ENCODE results near the gene RUNX2.

The RUNX2 gene

GRCh38 chr6:45617441-45617840 is 289.3 kb downstream of the RUNX2 start:
- no peak for DNase-seq (ENCODE audit: low read depth in 2 of 2)

DNA sequence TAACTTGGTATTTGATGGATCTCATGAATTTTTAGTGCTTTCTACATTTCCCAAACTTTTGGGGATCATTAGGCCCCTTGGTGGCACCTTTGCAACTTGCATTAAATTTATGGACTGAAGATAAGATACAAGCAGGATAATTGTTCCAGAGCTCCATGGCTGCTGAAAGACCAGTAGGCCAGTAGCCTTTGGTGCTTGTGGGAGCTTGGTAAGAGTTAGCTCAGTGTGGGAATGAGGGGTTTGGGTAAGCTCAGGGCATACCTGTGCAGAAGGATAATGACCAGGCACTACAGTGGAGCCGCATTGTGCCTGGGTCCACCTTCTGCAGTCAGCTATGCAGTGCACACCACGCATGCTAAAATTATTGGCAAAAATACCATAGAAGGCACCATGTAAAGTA is 290.1 kb downstream of the RUNX2 start:
- DNase-seq (ENCODE audit: low read depth in 2 of 2), result no peak

- DNase-seq (ENCODE audit: low read depth in 2 of 2), result no peak
These were observed 291.2 kb downstream of the RUNX2 start for GRCh38 chr6:45619211-45619760.

DNA sequence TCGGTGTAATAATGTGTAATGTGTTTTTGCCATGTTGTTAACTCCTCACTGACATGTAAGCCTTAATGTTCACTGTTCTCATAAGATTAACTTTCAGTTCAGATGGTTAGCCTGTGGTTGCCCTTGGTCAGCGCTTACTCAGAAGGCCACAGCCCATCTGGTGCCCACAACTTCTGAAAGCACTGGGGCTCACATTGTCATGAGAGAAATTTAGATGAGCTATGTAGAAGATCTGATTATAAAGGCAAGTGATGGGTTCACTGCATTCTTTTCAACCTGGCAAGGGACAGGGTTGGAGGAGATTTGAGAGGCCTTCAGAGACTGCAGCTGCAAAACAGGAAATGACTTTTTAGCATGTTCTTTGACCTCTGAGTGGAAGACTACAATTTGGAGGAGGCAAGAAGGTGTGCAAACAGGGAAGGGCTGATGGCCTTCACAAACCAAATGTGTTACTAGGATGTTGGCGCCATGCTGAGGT is 291.9 kb downstream of the RUNX2 start:
- no peak for DNase-seq (ENCODE audit: low read depth in 2 of 2)

GRCh38 chr6:45624228-45624627 is 296.1 kb downstream of the RUNX2 start:
- DNase-seq (ENCODE audit: low read depth in 2 of 2), result no peak

DNA sequence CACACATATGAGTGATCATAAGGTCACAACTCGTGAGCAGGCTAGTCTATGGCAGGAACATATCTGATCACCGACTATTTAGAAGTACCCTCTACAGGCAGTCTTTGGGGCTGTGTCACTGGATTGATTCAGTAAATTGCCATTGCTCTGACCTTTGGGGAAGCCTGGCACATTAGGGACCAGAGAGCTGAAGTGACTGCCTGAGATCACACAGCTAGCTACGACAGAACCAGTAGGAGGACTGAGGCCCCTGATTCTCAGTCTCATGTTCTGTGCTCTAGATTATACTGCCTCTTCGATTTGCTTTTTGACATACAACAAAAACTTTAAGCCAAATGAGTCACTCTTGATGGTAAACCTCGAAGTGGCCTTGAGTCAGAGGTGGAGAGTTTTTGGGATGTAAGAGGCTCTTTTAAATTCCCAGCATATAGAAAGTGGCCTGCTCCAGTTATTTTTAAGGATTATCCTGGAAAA is 297.1 kb downstream of the RUNX2 start:
- no peak for DNase-seq (ENCODE audit: low read depth in 2 of 2)

DNA sequence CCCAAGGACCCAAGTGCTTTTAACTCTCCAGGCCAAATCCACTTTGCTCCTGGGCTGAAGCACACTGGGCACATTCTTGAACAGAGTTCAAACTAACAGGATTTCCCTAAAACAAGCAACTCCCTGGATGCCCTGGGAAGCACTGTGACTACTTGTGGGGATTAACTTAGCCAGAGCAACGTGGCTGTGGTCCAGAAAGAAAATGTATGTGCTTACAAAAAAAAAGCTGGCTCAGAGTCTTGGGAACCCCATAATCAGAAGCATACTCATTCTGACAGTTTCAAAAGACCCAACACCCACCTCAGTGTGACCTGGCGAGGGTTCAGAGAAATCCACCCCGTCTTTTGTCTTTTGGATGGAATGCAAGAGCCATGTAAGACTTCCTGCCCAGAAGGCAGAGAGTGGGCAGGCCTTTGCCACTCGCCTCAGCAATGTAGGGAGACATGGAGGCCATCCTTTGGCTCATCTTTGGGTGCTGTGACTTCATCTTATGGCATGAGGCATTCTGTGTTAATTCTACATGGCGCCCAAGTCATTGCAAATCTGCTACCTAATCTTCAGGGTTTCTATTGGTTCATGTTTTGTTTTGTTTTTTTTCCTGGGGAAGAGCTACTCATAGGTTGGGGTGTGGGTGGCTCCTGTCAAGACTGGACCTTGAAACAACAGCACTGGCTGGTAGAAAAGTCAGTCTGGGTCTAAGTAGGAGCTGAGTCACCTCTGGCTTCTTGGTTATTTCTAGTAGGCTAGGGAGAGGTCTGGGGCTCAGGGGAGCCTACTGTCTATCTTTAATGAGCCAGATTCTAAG is 298.2 kb downstream of the RUNX2 start:
- no peak for DNase-seq (ENCODE audit: low read depth in 2 of 2)

- no peak for DNase-seq (ENCODE audit: low read depth in 2 of 2)
These were observed 302.2 kb downstream of the RUNX2 start for GRCh38 chr6:45630314-45630713.

DNA sequence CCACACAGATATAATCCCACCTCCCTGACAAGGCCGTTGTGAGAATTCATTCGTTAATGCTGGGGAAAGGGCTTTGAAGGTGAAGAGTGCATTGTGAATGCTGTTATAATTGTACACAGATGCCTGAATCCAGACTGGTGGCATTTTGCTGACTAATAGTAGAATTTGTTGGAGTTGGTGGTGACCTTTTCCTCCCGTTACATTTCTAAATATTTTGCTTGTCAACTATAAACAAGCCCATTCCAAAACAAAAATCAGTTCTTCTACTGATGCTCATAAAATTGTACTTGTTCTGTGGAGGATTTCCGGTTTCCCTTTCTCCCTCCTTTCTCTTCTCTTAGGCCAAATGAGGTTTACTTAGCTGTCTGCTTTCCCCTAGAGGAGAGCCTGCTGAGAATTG is 302.7 kb downstream of the RUNX2 start:
- DNase-seq (ENCODE audit: low read depth in 2 of 2), result no peak

GRCh38 chr6:45631396-45631795 is 303.3 kb downstream of the RUNX2 start:
- DNase-seq (ENCODE audit: low read depth in 2 of 2), result no peak

GRCh38 chr6:45633272-45633908 is 305.3 kb downstream of the RUNX2 start:
- DNase-seq (ENCODE audit: low read depth in 2 of 2), result no peak

- DNase-seq (ENCODE audit: low read depth in 2 of 2), result no peak
These were observed 306.1 kb downstream of the RUNX2 start for GRCh38 chr6:45634231-45634630.

DNA sequence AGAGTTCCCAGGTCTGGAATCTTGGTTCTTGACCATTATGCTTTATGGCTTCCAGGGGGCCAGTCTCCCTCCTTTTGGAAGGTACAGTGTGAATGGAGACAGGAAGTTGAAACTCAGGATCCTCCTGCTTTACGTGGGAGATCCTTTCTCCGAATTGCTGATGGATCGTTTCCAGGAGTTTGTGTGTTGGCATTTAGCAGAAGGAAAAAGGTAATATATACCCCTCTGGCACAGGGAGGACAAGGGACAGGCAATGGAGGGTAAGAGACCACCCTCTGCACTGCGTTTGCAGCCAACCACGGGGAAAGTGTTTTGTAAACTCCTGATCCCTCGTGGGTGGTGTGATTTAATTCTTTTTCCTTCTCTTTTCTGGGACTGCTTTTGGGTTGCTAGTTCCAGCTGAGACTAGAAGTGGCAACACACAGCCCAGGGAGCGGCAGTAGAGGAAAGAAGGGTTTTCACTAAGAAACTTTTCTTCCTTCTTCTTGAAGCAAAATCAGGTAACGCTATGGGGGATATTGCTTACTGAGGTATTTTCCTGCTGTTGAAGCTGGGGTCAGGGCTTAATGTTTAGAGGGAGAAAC is 307.2 kb downstream of the RUNX2 start:
- DNase-seq (ENCODE audit: low read depth in 2 of 2), result no peak

DNA sequence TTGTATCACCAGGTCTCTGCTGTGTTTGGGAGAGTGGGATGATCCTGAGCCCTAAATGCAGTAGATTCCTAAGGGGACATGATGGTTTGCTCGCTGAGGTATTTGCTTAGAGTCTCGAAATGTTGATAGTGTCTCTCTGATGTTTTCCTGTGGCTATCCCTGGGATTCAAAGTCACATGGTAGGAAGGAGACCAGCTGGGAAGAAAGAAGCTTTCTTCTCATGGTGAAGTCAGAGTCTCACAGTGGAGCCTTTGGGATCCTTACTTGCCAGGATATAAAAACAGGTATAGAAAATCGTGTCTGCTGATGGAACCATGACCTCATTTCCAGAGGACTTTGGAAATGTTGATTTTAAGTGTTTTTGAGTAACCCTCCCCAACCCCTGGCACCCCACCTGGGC is 308.9 kb downstream of the RUNX2 start:
- no peak for DNase-seq (ENCODE audit: low read depth in 2 of 2)

GRCh38 chr6:45637611-45638257 is 309.6 kb downstream of the RUNX2 start:
- no peak for DNase-seq (ENCODE audit: low read depth in 2 of 2)

- no peak for DNase-seq (ENCODE audit: low read depth in 2 of 2)
These were observed 312.0 kb downstream of the RUNX2 start for GRCh38 chr6:45640081-45640491.

DNA sequence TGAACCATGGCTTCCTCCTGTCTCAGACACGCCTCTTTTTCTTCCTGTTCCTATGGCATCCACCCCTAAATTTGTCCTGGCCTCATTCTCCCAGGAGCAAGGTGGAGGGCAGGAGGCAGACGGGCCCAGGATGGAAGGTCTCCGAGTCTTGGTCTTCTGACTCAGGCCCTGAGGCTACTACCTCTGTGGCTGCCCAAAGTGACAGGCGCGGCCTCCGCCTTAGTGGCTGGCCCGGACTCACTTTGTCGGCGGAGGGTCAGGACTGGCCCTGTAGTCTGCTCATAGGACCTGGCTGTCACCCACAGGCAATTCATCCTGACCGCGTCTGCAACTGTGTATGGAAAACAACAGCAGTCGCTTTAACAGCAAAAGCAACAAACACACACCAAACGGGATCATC is 312.7 kb downstream of the RUNX2 start:
- DNase-seq (ENCODE audit: low read depth in 2 of 2), result no peak

DNA sequence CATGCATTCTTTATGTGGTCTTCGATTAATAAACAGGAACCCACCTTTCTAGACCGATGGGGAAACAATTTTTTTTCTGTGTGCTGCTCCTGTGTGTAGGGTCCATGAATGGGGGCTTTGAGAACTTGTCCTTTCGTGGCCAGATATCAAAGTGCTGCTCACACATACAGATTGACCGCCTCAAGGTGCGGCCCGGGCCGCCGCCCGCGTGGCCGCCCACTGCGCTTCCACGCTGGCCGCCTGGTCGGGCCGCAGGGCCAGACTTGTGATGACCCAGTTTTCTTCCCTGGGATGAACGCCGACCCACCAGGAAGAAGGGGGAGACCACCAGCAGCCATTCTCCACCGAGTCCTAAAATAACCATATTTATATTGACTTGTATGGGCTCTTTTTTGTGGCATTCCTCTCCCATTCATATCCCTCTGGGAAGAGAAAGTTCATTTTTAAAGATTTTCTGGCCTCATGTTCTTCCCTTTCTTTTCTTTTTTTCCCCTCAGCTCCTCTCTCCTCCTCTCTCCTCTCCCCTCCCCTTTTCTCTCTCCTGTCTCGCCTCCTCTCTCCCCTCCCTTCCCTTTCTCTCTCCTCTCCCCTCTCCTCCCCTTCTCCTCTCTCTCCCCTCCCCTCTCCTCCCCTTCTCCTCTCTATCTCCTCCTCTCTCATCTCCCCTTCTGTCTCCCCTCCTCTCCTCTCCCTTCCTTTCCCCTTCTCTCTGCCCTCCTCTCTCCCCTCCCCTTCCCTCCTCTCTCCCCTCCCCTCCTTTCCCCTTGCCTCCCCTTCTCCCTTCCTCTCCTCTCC is 314.4 kb downstream of the RUNX2 start:
- DNase-seq (ENCODE audit: low read depth in 2 of 2), result no peak

- DNase-seq (ENCODE audit: low read depth in 2 of 2), result no peak
These were observed 315.0 kb downstream of the RUNX2 start for GRCh38 chr6:45643126-45643525.

DNA sequence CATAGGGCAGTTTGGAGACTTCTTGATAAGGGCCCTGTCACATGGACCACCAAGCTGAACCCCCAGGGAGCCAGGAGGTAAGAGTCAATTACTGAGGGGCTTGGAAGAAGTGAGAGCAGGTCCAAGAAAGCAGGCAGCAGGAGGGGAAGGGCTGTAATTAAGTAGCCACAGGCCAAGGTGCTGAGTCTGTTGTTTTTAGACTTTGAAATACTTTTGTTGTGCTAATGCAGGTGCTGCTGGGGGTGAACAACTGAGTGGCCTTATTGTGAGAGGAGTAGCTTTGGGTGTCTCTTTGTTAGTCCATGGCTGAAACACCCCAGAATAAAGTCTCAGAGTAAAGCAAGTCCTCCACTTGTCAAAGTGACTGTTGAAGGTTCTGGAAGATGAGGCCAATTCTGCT is 316.6 kb downstream of the RUNX2 start:
- DNase-seq (ENCODE audit: low read depth in 2 of 2), result no peak

- DNase-seq (ENCODE audit: low read depth in 2 of 2), result no peak
These were observed 317.2 kb downstream of the RUNX2 start for GRCh38 chr6:45645302-45645701.

Measured in stimulated activated CD8-positive, alpha-beta memory T cell treated with anti-CD3 and anti-CD28 coated beads, Interleukin-2, amount 100 ng/mL, for 1 hour (primary cell).